ENCODE results near the gene BIN2.
"Not testable (repeated sequence)": the region's sequence is repeated elsewhere in the genome, so short reads cannot be mapped to it uniquely, and the experiment has no call there.

The BIN2 gene

DNA sequence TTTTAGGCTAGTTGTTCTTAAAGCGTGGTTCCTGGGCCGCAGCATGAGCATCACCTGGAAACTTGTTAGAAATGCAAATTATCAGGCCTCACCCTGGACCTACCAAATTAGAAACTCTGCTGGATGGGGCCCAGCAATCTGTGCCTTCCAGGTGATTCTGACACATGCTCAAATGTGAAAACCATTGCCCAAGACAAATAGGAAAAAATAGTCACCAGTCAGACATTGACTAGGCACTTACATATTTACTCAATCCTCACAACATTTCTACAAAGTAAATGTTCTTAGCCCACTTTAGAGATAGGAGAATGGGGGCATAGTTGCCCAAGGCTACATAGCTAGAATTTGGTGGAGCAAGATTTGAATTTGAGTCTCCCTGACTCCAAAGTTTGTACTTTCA, 19.2 kb upstream of the BIN2 start:
- DNase-seq, result no peak

- no peak for DNase-seq
Observed at GRCh38 chr12:51342416-51342815, 18.4 kb upstream of the BIN2 start.

- DNase-seq, result peak; percentile 86
Observed at GRCh38 chr12:51341251-51342007, 17.5 kb upstream of the BIN2 start.

DNA sequence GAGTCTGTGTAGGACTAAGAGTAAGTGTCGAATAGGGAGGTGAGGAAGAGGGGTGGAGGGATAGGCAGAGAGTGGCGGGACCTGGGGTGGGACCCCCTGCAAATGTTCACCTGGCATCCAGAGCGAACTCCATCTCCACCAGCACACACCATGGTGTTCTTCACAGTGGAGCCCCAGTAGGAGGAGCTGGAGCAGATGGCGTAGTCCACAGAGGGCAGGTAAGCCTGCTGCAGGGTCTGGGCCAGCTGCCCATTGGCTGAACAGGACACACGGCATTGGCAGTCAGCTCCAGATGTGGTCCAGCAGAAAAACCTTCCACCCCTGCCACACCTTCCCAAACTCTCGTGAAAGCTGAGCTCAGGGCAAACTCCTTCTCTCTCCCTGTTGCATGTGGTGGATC, 15.8 kb upstream of the BIN2 start:
- DNase-seq, result no peak

DNA sequence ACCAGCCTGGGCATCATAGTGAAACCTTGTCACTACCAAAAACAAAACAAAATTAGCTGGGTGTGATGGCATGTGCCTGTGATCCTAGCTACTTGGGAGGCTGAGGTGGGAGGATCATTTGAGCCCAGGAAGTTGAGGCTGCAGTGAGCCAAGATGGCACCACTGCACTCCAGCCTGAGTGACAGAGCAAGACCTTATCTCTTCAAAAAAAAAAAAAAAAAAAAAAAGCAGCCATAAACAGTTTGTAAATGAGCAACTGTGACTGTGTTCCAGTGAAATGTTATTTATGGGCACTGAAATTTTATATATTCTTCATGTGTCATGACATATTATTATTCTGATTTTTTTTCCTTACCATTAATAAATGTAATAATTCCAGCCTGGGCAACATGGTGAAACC, 13.4 kb upstream of the BIN2 start:
- not testable (repeated sequence) for DNase-seq

DNA sequence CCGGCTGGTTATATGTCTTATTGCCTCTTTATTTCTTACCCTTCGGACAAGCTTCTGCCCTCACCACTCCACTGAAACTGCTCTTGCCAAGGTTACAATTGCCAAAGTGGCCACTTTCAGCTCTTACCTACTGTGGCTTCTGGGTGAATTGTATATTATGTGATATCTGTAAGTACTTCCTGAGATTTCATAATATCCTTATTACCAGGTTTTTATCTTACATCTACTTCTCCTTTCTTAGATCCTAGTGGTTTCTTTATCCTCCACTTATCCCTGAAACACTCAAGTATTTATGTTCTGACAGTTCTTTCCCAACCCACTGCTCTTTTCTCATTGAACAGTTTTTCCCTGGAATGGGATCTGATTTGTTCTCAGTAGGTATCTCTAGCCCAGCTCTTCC, 12.0 kb upstream of the BIN2 start:
- no peak for DNase-seq

GRCh38 chr12:51334764-51335163, 10.8 kb upstream of the BIN2 start:
- no peak for DNase-seq

GRCh38 chr12:51333536-51333935, 9.6 kb upstream of the BIN2 start:
- no peak for DNase-seq

GRCh38 chr12:51330186-51330585, 6.2 kb upstream of the BIN2 start:
- no peak for DNase-seq

- DNase-seq, result no peak
Observed at GRCh38 chr12:51329742-51330141, 5.8 kb upstream of the BIN2 start.

- no peak for DNase-seq
Observed at GRCh38 chr12:51328587-51328986, 4.6 kb upstream of the BIN2 start.

DNA sequence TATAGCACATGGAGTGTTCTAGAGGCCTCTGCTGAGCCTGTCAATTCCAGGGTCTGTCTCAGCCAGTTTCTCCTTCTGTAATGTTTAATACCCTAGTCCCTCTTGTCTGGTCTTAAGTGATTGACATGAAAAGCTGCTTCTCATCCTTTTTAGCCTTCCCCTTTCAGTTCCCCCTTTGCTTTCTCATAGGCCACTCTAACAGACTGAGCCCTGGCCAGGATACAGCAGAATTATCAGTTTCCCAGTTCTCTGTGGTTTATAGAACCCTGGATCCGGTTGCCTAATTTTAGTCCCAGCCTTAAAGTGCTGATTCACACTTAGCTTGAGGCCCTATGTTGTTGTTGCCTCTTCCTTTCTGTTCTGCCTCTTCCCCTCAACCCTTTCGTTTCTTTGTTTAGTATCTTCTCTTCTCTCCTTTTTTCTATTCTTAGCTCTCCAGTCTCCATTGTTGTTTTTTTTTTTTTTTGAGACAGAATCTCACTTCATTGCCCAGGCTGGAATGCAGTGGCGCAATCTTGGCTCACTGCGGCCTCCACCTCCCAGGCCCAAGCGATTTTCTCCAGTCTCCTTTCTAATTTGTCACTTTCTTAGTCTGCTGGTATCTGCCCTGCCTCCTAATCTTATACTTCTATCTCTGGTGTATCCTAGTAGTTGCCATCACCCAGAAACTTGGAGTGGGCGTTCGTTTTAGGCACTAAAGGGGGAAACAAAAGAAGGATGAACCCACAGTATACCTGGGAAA, 2.9 kb upstream of the BIN2 start:
- DNase-seq, result peak; percentile 60

DNA sequence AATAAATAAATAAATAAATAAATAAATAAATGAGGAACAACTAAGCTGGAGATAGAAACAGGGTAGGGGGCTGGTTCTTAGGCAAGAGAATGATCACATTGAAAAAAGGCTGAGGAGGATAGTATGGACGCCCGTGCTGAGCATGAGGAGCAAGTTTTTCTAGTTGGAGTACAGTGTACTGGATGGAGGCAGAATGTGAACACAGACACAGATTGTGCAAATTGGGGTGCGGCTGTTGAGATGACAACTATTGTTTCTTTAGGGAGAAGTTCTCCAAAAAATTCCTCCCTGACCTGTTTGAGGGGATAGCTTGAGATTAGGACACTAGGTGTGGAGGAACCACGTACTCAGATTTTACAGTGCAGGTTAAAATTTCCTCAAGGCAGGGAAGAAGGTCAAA, 979 bp upstream of the BIN2 start:
- DNase-seq, result no peak

- no peak for DNase-seq
Observed at GRCh38 chr12:51323317-51323960, 535 bp downstream of the BIN2 start.

- DNase-seq, result no peak
Observed at GRCh38 chr12:51322452-51322851, 1.5 kb downstream of the BIN2 start.

DNA sequence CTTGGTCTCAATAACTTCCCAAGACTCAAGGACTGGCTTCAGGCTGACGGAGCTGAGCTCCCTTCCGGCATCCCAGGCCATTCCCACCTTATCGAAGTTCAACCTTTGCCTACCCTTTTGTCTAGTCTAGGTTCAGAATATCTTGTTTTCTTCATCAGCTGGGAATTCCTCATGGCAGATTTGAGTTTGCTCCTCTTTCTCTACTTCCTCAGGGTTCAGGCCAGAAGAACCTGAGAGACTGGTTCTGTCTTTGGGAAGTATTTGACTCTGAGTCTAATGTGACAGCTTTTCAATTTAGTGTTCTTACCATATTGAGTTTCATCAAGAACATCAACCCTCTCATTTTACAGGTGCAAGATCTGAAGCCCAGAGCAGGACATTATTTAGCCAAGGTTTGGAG, 2.1 kb downstream of the BIN2 start:
- DNase-seq, result no peak

DNA sequence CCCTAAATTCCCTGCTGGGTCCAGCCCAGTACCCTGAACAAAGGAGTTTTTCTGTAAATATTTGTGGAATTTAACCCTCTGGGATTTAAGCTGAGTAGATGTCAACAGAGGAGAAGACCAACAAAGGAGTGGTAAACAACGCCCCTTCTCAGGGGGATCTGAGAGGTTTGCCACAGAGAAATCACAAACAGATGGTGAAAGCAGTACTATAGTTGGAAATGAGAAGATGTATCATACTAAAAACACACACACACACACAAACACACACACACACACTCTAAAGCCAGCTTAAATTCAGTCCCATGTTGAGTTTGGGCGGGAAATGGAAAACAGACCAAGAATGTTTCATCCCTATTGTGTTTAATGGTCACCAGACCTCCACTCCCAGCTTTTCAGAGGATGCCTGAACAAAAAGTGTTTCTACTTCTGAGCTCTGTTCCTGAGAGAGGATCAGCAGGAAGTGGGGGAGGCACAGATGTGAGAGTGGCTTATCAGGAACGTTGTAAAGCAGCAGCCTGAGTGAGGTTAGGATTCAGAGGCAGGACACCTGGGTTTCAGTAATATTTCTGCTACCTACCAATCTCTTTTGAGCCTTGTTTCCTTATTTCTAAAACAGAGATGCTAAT, 3.2 kb downstream of the BIN2 start:
- no peak for DNase-seq

- no peak for DNase-seq
Observed at GRCh38 chr12:51320311-51320694, 3.7 kb downstream of the BIN2 start.

DNA sequence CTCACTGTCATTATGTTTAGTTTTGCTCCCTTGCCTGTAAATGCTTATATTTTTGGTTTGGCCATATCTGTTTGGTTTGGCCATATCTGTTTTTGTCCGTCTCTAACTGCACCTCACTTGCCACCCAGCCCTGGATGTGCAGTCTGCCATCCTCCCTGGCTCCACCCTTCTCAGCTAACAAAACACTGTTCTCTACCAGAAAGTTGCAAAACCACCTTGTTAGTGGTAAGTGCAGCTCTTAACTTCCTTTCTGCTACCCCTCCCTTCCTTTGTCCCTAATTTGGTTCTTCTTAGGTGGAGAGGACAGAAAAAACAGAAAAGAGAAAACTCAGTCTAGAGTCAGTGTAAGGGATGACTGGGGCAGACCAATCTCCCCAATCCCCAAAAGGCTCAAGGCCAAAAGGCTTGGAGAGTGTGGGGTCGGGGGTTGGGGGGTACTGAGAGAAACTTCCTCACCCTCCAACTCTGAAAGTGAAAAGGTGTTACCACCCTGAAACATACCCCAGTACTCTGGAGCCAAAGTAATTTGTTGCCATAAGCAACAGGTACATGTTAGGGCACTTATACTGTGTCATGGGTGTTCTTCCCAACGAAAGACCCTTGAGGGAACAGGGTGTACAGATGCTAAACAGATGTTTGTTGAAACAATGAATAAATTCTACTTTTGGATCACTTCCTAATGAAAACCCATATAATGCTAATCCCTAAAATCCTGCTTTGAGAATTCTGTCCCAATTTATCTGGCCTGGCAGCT, 5.0 kb downstream of the BIN2 start:
- no peak for DNase-seq

GRCh38 chr12:51318057-51318806, 5.7 kb downstream of the BIN2 start:
- DNase-seq, result not testable (repeated sequence)

DNA sequence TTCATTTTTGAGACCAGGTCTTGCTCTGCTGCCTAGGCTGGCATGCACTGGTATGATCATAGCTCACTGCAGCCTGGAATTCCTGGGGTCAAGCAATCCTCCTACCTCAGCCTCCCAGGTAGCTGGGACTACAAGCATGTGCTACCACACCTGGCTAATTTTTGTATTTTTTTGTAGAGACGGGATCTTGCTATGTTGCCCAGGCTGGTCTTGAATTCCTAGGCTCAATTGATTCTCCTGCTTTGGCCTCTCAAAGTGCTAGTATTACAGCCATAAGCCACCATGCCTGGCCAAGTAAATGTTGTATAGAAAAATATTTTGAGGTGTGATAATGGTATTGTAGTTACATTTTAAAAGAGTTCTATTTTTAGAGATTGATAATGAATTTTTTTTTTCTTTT, 12.6 kb downstream of the BIN2 start:
- DNase-seq, result no peak
